GM12892 (cell line): Measurements from ENCODE around the gene SMPD3.
A peak's percentile ranks its signal among the peaks of the same experiment; 100 is the strongest.

Experiments
- DNase-seq: peaks from one replicate; pipeline ENCODE4 v3.0.0; 2011; ENCODE audit not compliant: insufficient read length
- FAIRE-seq: peaks from 2 replicates; lab custom pipeline; 2011; peaks lifted over from hg19 to GRCh38; lab: Jason Lieb, UNC
- POLR2A ChIP-seq: IDR thresholded peaks from 2 replicates; pipeline ENCODE4 v1.6.1; 2011; ENCODE audit warnings: low read depth, low read length, control low read depth
- POLR2AphosphoS5 ChIP-seq: IDR thresholded peaks from 2 replicates; pipeline ENCODE4 v1.6.1; 2011; ENCODE audit warnings: low read depth, low read length, control low read depth
- TAF1 ChIP-seq: IDR thresholded peaks from 2 replicates; pipeline ENCODE4 v1.6.1; 2011; ENCODE audit warnings: low read depth, mild to moderate bottlenecking, control low read depth, low read length, borderline replicate concordance

SMPD3 gene

GRCh38 chr16:68447653-68448359 is 502 bp downstream of the SMPD3 start:
- DNase-seq (no peak), FAIRE-seq (no peak)
- TF ChIP-seq POLR2A: no peak

DNA sequence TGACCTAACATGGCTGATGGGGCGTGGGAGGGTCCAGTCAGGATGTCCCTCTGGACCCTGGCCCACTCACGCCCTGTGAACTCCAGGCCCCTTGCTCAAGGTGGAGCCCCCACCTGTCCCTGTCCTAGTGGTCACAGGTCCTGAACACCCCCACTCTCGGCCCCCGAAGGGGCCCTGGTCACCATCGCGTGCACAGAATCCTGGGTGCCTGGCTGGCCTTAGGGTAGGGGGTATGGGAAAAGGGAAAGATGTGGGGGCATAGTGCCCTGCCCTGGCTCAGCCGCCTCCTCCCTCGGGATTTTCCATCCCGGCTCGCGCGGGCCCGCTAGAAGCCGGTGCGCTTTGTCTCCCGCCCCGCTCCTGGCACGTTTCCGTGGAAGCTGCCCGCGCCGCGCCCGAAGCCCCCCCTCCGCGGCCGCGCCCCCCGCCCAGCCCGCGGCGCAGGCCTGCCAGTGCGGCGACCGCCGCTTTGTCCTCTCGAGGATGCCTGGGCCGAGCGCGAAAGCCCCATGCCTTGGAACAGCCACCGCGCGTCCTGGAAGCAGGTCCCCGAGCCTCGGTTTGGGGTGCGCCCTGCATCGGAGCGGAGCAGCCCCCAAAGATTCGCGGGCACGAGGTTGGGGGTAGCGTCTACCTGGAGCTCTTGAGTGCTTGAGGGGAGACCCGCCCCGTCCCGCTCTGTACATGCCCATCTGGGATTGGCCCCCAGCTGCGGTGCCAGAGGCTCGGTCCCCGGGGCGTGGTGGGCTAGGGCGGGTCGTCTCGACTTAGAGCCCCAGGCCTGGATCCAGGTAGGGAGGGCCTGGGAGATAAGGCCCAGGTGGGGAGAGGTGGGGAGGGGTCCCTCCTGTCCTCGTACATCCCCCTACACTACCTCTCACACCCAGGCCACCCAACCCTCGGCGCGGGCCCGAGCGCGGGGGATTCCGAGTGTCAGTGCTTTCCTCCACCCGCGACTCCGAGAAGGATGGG is 1.3 kb downstream of the SMPD3 start:
- TF ChIP-seq POLR2AphosphoS5: no peak
- no peak for TF ChIP-seq TAF1
- TF ChIP-seq POLR2A: no peak
- no peak for DNase-seq
- no peak for FAIRE-seq

GRCh38 chr16:68445458-68445857 is 2.9 kb downstream of the SMPD3 start:
- FAIRE-seq (peak; percentile 91), DNase-seq (peak; percentile 37)
- TF ChIP-seq POLR2A: no peak

DNA sequence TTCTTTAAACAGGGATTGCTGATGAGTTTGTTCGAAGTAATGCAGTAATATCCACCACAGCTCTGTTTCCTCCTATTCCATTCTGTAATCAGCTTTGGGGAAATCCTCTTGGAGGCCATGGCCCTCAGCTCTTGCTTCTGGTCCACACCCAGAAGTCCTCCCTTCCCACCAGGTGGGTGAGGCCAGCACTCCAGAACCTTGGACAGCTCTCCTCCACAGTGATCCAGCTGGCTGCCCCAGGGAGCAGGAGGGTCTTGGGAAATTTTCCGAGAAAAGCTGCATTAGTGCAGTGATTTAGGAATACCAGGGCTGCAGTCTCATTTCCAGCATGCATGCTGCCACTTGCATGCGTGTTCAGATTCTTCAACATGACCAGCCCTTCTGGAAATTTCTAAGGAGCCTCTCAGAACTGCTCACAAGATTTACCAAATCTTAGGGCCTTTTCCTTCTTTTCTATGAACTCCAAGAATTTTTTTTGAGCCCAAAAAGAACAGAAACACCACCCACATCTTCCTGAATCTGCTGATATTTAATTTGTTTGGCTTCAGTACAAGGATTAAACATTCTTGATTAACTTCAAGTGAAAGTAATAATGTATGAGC is 4.2 kb downstream of the SMPD3 start:
- TF ChIP-seq POLR2A (no peak), TAF1 (no peak), POLR2AphosphoS5 (no peak)
- no peak for DNase-seq
- no peak for FAIRE-seq

- DNase-seq: no peak
- no peak for FAIRE-seq
- TF ChIP-seq POLR2A (no peak), POLR2AphosphoS5 (no peak), TAF1 (no peak)
These were observed 11.7 kb downstream of the SMPD3 start for GRCh38 chr16:68436581-68436980.

GRCh38 chr16:68434624-68435210 is 13.6 kb downstream of the SMPD3 start:
- FAIRE-seq: no peak
- TF ChIP-seq TAF1: no peak
- TF ChIP-seq POLR2AphosphoS5: no peak
- no peak for TF ChIP-seq POLR2A
- no peak for DNase-seq

DNA sequence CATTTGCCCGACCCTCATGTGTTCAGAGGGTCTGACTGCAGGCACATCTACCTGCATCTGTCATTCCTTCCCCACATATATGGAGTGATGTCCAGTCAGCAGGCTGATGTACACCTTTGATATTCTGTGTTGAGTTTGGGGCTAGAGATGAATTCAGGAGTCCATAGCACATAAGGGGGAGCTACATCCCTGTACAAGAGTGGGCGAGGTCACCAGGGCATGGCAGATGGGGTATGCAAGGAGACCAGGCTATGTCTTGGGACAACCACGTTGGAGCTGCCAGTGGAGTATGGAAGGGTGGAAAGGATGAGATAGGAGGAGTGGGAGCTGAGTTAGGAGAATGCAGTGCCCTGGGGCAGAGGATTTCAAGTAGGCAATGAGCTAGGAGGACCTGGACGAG is 15.0 kb downstream of the SMPD3 start:
- no peak for DNase-seq
- TF ChIP-seq TAF1 (no peak), POLR2A (no peak), POLR2AphosphoS5 (no peak)
- no peak for FAIRE-seq

DNA sequence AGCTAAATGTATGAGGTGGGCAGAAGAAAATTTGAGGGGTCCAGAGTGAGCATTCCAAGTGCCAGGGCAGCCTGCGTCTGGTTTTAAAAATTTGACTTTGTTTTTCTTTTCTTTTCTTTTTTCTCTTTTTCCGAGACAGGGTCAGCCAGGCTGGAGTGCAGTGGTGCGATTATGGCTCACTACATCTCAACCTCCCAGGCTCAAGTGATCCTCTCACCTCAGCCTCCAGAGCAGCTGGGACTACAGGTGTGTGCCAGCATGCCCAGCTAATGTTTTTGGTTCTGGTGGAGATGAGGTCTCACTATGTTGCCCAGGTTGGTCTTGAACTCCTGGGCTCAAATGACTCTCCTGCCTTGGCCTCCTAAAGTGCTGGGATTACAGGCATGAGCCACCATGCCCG is 15.6 kb downstream of the SMPD3 start:
- TF ChIP-seq POLR2A (no peak), TAF1 (no peak)
- FAIRE-seq (no peak), DNase-seq (no peak)

DNA sequence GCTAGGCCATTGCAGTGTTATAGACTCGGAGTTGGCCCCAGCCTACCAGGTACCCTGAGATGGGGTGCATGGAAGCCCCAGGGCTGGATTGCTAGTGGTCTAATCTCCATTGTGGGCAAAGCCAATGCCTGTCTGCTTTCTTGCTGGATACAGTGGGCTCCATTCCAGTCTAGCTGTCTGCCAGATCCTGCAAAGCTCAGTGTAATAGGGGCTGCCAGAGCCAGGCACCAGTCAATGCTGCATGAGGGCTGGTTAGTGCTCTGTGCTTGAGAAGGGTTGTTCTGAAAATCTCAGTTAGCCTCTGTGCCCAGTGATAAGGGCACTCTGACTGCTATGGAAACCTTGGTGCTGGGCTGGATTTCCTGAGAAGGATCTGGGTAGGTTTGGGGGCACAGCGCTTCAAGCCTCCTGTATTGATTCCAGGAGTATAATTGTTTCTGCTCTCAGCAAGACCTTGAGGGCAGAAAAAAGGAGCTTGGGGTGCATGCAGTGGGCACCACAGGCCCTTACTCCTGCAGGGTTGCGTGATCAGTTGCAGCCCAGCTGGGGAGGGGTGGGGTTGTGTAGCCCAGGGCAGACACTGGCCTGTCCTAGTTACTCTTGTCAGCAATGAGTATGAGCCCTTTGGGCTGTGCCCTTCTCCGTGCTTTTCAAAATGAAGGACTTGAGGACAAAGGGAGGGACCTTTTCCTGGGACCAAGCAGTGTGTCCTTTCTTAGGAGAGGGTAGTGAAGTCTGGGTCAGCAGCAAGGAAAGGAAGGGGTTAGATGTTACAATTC is 19.0 kb downstream of the SMPD3 start:
- DNase-seq (no peak), FAIRE-seq (no peak)
- TF ChIP-seq POLR2A (no peak), POLR2AphosphoS5 (no peak), TAF1 (no peak)

- FAIRE-seq (no peak), DNase-seq (no peak)
- no peak for TF ChIP-seq POLR2AphosphoS5
- no peak for TF ChIP-seq POLR2A
- TF ChIP-seq TAF1: no peak
These were observed 20.5 kb downstream of the SMPD3 start for GRCh38 chr16:68427649-68428303.

- FAIRE-seq (no peak), DNase-seq (no peak)
- no peak for TF ChIP-seq POLR2A
- no peak for TF ChIP-seq TAF1
- no peak for TF ChIP-seq POLR2AphosphoS5
These were observed 22.0 kb downstream of the SMPD3 start for GRCh38 chr16:68426347-68426652.
